GM12891 (cell line): ENCODE results near the gene MTG2.

Source experiments
- PAX5 ChIP-seq: IDR thresholded peaks from 2 replicates; pipeline ENCODE4 v1.6.1; 2011; ENCODE audit warnings: low read length, moderate library complexity, mild to moderate bottlenecking; ENCODE audit not compliant: insufficient read depth, severe bottlenecking
- POLR2A ChIP-seq: IDR thresholded peaks from 2 replicates; pipeline ENCODE4 v1.6.1; 2011; ENCODE audit warnings: low read depth, low read length, control low read depth
- POLR2AphosphoS5 ChIP-seq: IDR thresholded peaks from 2 replicates; pipeline ENCODE4 v1.6.1; 2011; ENCODE audit warnings: low read depth, low read length, control low read depth
- TAF1 ChIP-seq: IDR thresholded peaks from 2 replicates; pipeline ENCODE4 v1.6.1; 2011; ENCODE audit warnings: low read depth, low read length, control low read depth

- TF ChIP-seq POLR2A (no peak), TAF1 (no peak), POLR2AphosphoS5 (no peak), PAX5 (no peak)
Measured at GRCh38 chr20:62235777-62236157, 52.9 kb downstream of the MTG2 start.
